CD4-positive, alpha-beta T cell treated with Interleukin-4 for 4 hours (primary cell): ENCODE data around the gene RASL12.
"Not testable (repeated sequence)": the region's sequence is repeated elsewhere in the genome, so short reads cannot be mapped to it uniquely, and the experiment has no call there.

Experiments
- DNase-seq: peaks from one replicate; pipeline ENCODE4 v3.0.0-alpha.2; 2020

The RASL12 gene

GRCh38 chr15:65067645-65068402 lies at the start of gene RASL12:
RASL12 (minus strand) TSS chr15:65067991; CDS start chr15:65067835, 156 bp downstream.
- no peak for DNase-seq

GRCh38 chr15:65115542-65115941 lies 47.8 kb upstream of the RASL12 start:
- no peak for DNase-seq

- no peak for DNase-seq
These were observed 47.3 kb upstream of the RASL12 start, which contains the start of gene UBAP1L for GRCh38 chr15:65115086-65115485. UBAP1L (minus strand) TSS chr15:65115200; CDS start chr15:65106215, 8,985 bp downstream.

DNA sequence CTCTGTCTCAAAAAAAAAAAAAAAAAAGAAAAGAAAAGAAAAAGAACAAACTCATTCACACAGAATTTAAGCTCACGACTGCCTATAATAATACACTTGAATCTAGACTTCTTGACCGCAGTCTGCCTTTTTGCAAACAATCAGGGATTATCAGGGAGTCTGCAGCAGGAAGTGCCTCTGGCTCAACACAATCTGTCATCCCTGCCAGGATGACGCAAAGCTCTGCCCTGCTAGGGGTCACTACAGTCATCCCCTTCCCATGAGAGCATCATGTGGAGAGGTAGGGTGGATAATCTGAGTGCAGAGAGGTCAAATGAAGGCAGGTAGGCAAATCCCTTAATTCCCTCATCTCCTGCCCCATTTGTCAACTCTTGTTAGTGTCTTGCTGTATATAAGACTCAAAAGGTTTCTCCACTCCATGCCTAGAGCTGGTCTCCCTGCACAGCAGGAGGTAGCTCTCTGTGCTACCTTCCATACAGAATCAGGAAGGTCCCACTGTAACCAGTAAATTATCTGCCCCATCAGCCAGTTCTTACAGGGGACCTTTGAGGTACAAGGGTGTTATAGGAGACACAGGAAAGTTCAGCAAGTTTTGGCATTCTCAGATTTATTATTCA lies 43.0 kb upstream of the RASL12 start:
- DNase-seq: no peak

- no peak for DNase-seq
These were observed 38.3 kb upstream of the RASL12 start for GRCh38 chr15:65106011-65106590.

- no peak for DNase-seq
These were observed 37.2 kb upstream of the RASL12 start for GRCh38 chr15:65105038-65105437.

DNA sequence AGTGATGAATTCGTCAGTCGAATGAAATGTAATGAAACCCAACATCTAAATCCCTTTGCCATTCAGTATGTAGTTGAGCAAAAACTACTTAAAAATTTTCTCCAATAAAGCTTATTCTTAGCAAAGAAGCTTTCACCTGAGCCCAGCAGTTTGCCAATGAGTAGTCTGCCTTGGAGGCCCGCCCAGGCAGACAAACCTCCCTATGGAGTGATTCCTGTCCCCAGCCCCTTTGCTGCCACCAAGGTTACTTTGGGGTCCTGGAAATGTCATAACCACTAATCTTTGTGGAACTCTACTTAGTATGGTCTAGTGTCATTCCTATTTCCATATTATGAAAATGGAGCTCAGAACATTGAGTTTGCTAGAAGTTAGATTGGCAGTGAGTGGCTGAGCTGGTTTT lies 35.1 kb upstream of the RASL12 start:
- no peak for DNase-seq

GRCh38 chr15:65101891-65102708 lies 34.3 kb upstream of the RASL12 start:
- no peak for DNase-seq

DNA sequence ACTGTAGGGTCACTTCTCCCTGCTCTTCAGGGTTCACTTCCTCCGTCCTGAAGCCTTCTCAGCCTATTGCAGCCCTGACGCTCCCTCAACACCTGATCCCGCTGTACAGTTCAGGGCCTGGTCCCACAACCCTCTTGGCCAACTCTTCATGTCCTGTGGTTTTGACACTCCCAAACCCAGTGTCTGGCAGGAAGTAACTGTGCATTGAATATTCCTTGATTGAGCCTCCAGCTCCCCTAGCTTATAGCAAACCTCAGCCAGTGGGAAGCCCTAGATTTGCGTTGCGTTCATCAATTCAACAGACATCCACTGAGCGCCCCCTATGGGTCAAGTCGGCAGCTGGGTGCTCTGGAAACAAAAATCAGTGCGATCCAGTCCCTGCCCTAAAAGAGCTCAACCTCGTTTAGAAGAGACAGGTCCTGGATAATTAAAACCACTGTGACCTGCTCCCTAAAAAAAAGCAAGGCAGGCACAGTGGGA lies 33.7 kb upstream of the RASL12 start:
- peak; percentile 38 for DNase-seq

GRCh38 chr15:65100442-65100841 lies 32.7 kb upstream of the RASL12 start:
- DNase-seq: no peak

DNA sequence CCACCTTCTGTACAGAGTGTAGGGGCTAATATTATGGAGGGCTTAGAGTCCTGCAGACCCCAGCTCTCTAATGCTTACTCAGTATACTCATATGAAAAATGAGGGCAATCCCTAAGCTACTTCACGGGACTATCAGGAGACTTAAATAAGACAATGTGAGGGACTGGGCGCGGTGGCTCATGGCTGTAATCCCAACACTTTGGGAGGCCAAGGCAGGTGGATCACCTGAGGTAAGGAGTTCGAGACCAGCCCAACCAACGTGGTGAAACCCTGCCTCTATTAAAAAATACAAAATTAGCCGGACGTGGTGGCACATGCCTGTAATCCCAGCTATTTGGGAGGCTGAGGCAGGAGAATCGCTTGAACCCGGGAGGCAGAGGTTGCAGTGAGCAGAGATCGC lies 32.0 kb upstream of the RASL12 start:
- not testable (repeated sequence) for DNase-seq

DNA sequence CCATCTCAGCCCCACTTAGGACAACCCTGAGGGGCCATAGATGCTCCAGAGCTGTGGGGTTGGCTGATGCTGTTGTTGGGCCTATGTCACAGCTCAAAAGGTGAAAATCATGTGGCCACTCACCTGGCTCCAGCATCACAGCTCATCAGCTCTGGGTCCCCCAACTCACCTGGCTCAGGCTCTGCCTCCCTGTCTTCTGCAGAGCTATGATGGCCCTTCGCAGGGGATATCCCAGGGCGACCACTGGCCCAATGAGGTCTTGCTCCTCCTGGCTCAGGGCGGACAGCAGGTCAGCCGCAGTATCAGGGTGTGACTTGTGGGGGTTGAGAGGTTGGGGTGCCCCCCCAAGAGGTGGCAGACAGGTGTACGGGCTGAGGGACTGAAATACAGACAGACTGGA lies 31.5 kb upstream of the RASL12 start:
- no peak for DNase-seq

DNA sequence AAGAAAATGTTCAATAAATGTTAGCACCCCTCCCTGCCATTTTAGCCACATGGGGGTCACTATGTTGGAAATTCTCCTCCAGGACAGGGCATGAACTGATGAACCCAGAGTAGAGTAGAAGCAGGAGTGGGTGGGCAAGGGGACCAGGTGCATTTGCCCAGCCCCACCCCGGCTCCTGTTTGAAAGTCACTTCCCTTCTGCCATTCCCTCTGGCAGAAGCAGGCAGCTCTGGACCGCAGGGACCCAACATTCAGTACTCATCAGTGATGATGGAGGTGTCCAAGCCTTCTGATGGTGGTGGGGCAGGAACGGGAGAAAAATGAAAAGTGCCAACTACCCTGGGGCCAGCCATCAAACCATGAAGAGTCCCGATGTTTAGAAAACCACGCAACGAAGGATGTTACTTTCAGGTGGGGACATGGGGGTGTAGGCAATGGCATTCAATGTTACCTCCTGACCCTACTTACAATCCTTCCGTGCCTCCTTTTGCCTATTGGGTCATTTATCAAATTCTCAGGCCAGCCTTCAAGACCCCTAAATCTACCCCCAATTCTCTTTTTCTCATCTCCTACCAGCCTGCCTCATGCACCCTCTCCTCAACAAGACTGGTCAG lies 30.0 kb upstream of the RASL12 start:
- no peak for DNase-seq

DNA sequence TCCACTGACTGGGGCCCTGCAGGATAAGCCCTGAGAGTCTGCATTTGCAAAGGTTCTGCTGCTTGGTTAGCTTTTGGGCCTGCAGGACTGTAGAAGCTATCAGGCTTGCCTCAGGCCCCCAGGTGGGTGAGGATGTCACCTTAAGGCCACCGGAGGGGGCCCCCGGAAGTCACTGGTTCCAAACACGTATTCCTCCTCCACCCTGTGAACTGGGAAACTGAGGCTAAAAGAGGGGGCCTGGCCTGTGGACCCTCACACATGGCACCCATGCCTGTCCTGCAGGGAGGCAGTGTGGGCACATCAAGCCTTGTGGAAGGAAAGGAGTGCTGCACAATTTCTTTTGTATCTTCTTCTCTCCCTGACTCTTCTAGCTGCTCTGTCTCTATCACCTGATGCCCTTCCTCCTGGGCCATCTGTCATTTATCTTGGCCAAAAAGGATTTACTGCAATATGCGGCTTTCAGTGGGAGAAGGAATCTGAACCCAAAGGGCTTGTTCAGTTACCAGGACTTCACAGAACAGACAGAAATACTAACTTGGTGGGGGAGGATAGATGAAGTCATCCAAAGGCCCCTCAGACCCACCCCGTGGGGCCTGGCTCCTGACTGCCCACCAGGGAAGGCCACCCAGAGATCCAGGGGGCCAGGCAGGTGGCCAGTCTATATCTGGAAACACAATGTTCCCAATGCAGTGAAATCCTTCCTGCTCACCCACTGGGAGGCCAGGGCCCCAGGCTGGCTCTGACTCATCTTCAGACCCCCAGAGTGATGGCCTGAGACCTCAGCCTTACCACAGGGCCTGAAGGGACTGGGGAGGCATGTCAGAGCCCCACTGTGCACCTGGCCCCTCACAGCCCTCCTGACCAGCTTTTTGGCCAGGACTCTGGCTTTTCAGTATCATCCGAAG lies 28.9 kb upstream of the RASL12 start:
- no peak for DNase-seq

DNA sequence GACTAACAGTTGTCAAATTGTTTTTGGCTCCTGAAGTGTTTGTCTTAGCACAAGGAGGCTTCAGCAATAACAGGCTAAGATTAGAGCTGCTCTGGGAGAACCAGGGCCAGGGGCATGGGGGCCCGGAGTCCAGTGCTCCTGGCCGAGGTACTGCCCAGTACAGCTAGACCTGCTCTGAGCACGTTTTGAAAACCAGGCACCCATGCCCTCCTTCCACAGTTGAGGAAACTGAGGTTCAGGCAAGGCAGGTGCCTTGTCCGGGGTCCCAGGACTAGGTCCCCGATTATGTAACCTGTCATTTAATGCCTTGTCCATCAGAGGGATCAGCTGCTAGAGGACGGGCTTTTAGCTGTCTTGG lies 27.9 kb upstream of the RASL12 start:
- no peak for DNase-seq

GRCh38 chr15:65095011-65095746 lies 27.4 kb upstream of the RASL12 start:
- DNase-seq: no peak

DNA sequence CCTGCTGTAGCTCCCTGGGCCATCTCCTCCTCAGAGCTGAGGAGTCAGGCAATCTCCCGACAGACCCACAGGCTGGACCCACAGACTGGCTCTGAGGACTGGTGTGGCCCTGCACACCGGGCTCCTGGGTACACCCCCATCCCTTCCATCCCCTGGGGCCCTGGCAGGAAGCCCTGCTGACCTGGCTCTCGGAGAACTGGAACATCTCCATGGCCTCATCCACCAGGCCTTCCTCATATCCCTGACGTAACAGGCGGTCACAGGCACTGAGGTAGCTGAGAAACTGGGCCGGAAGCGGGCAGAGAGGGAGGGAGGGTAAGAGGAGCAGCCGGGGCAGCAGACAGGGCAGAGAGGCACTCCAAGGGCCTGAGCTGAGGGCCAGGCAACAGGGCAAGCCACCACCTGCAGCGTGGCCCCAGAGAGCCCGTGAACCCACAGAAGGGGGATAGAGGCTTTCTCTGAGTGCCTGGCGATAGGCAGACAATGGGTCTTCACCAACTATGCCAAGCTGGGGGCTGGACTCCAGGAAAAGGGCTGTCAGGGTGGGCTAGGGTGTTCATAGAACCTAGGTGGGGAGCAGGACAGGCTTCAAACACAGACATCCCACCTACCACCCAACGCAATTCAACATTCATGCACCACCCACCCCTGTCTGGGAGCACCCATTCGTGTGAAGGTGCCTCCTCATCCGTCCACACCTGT lies 26.7 kb upstream of the RASL12 start:
- no peak for DNase-seq

GRCh38 chr15:65093793-65094170 lies 26.0 kb upstream of the RASL12 start:
- DNase-seq: not testable (repeated sequence)

DNA sequence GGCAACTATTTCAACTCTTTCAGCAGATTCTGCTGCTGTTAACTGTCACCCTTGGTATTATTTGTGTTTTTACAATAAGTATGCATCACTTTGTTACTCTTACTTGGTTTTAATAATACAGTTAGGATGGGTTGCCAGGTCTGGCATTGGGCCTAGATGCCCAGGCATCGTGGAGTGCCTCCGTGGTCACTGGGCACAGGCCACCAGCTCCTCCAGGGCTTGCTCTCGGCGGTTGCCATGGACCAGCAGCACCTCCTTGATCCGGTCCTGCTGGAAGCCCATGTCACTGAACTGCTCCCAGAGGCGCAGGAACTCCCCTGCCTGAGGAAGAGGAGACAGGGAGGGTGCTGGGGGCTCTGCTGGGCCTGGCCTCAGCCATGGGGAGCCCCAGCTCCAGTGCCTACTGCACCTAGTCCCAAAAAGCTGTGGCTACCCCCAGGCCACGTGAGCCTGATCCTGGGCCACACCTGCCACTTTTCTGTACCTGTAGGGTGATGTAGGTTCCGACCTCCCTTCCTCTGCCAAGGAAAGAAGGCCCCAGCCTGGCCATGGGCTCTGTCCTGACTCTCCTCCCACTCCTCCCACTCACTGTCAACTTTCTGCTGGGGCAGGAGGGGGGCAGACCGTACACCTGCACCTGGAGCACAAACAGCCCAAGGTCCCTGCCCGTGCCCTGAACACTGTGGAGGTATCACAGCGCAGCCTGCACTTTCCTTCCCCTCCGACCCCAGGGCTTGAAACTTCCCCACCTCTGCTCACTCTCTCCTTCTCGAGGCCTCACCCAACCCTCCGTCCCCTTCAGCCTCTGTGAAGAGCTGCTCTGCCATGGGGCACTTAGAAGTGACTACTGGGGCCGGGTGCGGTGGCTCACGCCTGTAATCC lies 25.4 kb upstream of the RASL12 start:
- DNase-seq: no peak
